Measurements from ENCODE around the gene EFL1.
"Not testable (repeated sequence)": the region's sequence is repeated elsewhere in the genome, so short reads cannot be mapped to it uniquely, and the experiment has no call there.

The EFL1 gene

GRCh38 chr15:82262422-82263026 lies at the start of gene EFL1, which contains the start of gene SAXO2:
Gene EFL1 (minus strand): TSS chr15:82262734. CDS start chr15:82261778, 956 bp downstream.
Gene SAXO2 (plus strand): TSS chr15:82262818. CDS start chr15:82262880, 62 bp downstream.
- DNase-seq: peak; percentile 68

GRCh38 chr15:82311321-82311720 lies 48.8 kb upstream of the EFL1 start:
- not testable (repeated sequence) for DNase-seq

GRCh38 chr15:82309802-82310201 lies 47.3 kb upstream of the EFL1 start:
- no peak for DNase-seq

DNA sequence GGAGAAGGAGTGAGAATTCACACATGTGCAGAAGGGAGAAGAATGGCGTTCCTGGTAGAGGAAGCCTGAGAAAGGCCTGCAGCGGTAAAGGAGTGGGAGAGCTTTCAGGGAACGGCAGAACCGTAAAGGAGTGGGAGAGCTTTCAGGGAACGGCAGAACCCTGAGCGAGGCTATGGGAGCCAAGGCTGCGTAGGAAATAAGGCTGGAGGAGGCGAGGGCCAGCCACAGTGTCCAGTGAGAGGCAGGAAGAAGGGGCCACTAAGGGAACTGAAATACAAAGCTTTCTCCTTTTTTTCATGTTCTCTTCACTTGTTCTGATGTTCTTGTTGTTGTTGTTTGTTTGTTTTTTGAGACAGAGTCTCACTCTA lies 45.2 kb upstream of the EFL1 start:
- DNase-seq: no peak

DNA sequence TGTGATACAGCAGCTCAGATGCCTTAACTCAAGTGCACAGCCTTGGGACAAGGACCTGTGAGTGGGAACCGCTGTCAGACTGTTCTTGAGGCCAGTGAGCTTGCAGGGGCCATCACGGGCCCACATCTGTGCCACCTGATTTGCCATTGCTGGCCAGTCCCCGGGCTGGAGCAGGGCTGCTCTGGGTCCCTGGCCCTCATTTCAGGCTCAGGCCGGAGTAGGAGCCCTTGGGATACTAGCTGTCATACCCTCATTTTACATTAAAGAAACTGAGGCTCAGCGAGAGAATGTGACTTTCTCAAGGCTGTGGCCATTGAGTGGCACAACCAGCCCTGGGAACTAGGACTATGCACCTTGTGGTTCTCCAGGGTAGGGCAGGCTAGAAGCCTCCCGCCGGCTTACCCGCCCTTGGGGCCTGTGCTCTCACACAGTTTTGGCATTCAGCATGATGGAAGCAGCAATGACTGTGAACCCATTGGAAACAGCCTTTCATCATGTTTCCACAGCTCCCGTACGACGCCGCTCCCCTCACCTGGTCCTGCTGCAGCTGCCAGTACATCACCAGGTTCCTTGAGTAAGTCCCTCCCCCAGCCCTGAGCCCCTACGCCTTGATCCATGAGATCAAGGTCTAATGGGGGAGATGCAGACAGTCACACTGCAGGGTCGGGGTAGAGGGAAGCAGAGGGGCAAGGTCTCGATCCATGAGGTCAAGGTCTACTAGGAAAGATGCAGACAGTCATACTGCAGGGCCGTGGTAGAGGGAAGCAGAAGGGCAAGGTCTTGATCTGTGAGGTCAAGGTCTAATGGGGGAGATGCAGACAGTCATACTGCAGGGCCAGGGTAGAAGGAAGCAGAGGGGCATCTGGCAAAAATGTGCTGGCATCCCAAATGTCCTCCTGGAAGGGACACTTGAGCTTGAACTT lies 44.5 kb upstream of the EFL1 start:
- no peak for DNase-seq

DNA sequence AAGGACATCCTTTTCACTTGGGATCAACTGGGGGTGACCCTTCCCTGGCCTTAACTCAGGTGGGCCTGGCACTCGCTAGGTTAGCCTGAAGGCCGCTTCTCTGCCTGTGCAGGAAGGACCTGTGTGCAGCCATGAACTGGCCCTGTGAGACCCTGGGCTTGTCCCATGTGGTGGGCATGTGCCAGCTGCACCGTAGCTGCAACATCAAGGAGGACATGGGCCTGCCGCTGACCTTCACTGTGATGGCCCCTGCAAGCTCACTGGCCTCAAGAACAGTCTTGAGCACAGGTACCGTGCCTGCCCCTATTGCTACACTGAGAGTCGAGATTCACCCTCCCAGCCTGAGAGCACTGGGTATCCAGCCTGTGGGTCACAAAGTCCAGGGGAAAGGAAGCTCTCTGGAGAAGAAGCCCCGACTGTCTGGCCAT lies 43.1 kb upstream of the EFL1 start:
- DNase-seq: no peak

DNA sequence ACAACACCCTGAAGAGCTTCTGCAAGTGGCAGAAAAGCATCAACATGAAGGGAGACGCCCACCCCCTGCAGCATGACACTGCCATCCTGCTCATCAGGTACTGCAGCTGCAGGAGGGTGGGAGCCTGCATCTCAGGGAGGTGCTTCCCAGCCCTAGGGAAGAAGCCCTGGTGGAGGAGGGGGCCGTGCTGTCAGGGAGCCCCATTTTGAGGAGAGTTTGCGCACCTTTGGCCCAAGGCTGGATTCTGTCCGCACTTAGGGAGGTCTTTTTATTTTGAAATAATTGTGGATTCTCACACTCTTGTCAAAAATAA lies 42.2 kb upstream of the EFL1 start:
- DNase-seq: no peak

- DNase-seq: no peak
These were observed 41.6 kb upstream of the EFL1 start for GRCh38 chr15:82303956-82304777.

GRCh38 chr15:82301296-82302016 lies 38.9 kb upstream of the EFL1 start:
- DNase-seq: no peak

DNA sequence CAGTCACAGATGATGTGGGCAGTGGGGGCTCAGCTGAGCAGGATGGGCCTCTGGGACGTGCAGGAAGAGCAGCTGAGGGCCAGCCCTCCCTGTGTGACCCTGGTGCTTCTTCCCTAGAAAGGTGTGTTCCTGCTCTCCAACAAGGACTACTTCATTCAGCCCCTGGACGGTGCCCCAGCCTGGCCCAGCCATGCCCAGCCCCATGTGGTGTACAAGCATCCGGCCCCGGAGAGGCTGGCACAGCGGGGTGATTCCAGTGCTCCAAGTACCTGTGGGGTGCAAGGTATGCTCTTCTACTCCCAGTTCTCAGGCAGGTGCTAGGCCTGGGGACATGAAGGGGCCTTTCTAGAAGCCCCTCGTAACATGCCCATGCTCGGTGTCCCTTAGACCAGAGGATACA lies 38.3 kb upstream of the EFL1 start:
- no peak for DNase-seq

- not testable (repeated sequence) for DNase-seq
These were observed 37.8 kb upstream of the EFL1 start for GRCh38 chr15:82300326-82300725.

DNA sequence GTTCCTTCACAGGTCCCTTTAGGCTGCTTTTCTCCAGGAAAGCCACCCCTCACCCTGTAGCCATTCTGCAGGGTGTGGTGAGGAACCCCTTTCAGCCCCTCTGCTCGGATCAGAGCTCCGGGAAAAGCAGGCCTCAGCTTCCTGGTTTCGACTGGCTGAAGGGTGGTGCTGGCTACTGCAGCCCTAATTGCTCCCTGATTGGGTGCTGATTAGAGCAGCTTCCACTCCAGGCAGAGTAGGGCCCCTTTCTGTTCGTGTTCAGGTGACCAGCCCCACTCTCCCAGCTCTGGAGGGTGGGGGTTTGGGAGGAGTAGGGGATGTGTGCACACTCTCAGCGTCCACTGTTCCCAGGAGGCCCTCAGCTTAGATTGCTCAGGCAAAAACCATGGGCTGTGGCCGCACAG lies 37.0 kb upstream of the EFL1 start:
- not testable (repeated sequence) for DNase-seq

GRCh38 chr15:82298520-82298919 lies 36.0 kb upstream of the EFL1 start:
- no peak for DNase-seq

DNA sequence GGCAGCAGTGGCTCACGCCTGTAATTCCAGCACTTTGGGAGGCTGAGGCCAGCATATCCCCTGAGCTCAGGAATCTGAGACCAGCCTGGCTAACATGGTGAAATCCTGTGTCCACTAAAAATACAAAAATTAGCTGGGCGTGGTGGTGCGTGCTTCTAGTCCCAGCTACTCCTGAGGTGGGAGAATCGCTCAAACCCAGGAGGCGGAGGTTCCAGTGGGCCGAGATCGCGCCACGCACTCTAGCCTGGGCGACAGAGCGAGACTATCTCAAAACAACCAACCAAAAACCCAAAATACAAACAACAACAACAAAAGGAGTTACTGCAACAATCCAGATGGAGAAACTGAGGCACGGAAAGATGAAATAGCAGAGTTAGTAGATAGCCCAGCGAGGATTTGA lies 35.5 kb upstream of the EFL1 start:
- no peak for DNase-seq

GRCh38 chr15:82297546-82297945 lies 35.0 kb upstream of the EFL1 start:
- DNase-seq: no peak

DNA sequence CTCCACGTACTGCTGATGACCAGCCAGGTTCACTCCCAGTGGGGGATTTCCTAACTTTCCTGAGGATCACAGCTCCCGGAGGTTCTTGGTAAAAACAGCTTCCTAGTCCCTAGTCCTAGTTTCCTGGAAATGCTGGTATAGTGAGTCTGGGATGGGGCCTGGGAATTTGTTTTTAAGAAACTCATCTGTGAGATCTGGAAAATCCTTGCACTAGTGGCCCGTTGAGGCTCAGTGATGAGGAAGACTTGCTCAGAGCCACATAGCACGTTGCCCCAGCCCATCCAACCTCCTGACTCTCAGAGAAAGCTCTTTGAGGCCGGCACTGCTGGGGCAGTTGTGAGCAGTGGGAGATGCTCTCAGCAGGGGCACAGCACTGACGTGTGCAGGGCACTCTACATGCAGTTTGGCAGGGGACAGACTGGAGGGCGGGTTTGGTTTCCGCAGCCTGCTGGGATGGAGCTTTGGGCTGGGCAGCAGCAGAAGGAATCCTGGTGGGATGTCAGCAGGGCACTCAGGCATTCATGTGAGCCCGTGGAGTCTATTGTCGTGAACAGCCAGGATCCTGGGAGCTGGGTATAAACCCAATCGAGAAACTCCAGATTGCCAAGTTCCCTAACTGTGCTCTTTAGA lies 31.6 kb upstream of the EFL1 start:
- DNase-seq: no peak

- no peak for DNase-seq
These were observed 29.7 kb upstream of the EFL1 start for GRCh38 chr15:82292271-82292670.

GRCh38 chr15:82288202-82288601 lies 25.7 kb upstream of the EFL1 start:
- DNase-seq: not testable (repeated sequence)

DNA sequence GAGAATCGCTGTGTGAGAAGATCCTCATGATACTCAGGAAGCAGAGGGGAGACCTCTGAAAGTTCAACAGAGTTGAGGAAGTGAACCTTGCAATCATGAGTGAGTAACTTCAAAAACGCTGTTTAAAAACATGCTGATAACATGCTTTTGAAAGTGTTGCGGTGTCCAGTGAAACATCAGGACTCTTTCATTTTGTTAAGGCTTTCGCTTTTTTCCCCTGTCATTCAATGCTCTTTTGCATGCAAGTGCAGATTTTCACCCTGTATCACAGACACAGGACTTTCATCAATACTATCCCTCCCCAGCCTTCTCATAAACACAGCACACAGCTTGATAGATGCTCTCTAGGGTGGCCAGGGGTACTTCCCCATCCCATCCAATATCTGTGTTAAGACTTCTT lies 23.9 kb upstream of the EFL1 start:
- not testable (repeated sequence) for DNase-seq

- DNase-seq: not testable (repeated sequence)
These were observed 21.8 kb upstream of the EFL1 start for GRCh38 chr15:82284381-82284780.

DNA sequence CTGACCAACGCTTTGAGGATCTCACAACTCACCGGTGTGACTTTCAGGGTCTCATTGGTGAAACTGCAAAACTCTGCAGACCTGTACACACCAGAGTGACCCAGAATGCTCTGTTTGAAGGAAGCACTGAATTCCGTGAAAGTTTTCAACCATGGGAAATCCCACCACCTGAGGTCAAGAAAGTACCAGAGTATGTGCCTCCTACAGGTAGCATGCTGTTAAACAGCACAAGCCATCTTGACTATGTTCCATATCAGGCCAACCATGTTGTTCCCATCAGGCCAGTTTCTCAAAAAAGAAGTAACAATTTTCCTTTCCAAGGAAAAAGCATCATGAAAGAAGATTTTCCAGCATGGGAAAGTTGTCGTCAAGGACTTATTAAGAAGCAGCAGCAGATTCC lies 19.9 kb upstream of the EFL1 start:
- not testable (repeated sequence) for DNase-seq

- not testable (repeated sequence) for DNase-seq
These were observed 18.7 kb upstream of the EFL1 start for GRCh38 chr15:82281276-82281675.
